Activated T-cell treated with anti-CD3 and anti-CD28 coated beads, Interleukin-2, amount 50 U/mL, for 72 hours (primary cell): Measurements from ENCODE around the gene RIOX2. TPM values are rescaled to one million over a fixed set of nuclear protein-coding genes. Genes with fewer than 3 reads are reported as not detected.
A peak's percentile ranks its signal among the peaks of the same experiment; 100 is the strongest.

Experiments
- ATAC-seq, 2 donors: fragments of 150-1000 bp; cut with Tn5 transposase; replicated peaks in 1 of 2; 2 replicates each; pipeline ENCODE4 v1.10.0; 2021; ENCODE audit warnings: moderate library complexity in 2 of 2, mild to moderate bottlenecking in 1 of 2
- DNase-seq, 2 donors: peaks; one replicate each; pipeline ENCODE4 v3.0.0; 2021 to 2022; ENCODE audit warnings: mixed read lengths in 1 of 2
- H3K27ac Mint-ChIP-seq: one replicate; pipeline ENCODE4 v1.8.0; 2022; ENCODE audit warnings: mild to moderate bottlenecking, moderate library complexity, mixed read lengths
- H3K27me3 Mint-ChIP-seq: one replicate; pipeline ENCODE4 v1.8.0; 2022; ENCODE audit warnings: low read depth, mixed read lengths
- H3K36me3 Mint-ChIP-seq, 2 donors: one replicate each; pipeline ENCODE4 v1.8.0; 2022; ENCODE audit warnings: mixed read lengths in 2 of 2, mild to moderate bottlenecking in 1 of 2; ENCODE audit not compliant: insufficient read depth in 2 of 2
- H3K4me1 Mint-ChIP-seq: one replicate; pipeline ENCODE4 v1.8.0; 2022; ENCODE audit warnings: low read depth, mixed read lengths
- H3K4me3 Mint-ChIP-seq, 2 donors: one replicate each; pipeline ENCODE4 v1.8.0; 2022; ENCODE audit warnings: mild to moderate bottlenecking in 2 of 2, mixed read lengths in 2 of 2, moderate library complexity in 2 of 2
- H3K9me3 Mint-ChIP-seq, 2 donors: one replicate each; pipeline ENCODE4 v1.8.0; 2022; ENCODE audit warnings: mixed read lengths in 2 of 2
- total RNA-seq, 2 donors: library from RNA; stranded (reverse); gene quantifications; one replicate each; pipeline ENCODE4 v1.2.3, GENCODE V29; 2022

RIOX2 gene
- total RNA-seq, 2 donors from 2014 or later: 32.8 to 37.8 TPM

GRCh38 chr3:97939401-97939800 is 32.8 kb downstream of the RIOX2 start:
- Mint-ChIP-seq H3K4me1 (peaks cover 53% of the 10 kb centered on the region), H3K27ac (no peak overlapping the region), H3K27me3 (no peaks in the 10 kb centered on the region), H3K36me3 (peaks cover 6 to 7% of the 10 kb centered on the region in 2 donors), H3K4me3 (no peak overlapping the region), H3K9me3 (no peaks in the 10 kb centered on the region)
- no peak for DNase-seq
- ATAC-seq: no peak

DNA sequence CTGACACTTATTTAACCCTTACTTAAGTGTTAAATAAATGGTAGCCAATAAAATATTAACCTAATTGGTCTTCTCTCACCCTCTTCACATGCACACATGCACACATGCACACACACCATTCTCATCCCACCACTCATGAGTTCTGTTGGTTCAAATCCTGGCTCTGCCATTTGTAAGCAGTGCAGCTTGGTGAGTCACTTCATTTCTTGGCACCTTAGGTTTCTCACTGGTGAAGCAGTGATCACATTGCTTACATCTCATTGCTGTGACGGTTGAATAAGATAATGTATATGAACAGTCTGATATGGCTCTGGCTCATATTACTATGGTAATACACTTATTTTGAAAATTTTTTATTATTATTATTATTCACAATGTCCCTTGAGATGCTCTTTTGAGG is 33.8 kb downstream of the RIOX2 start:
- no peaks in the 10 kb centered on the region for H3K9me3 Mint-ChIP-seq
- peaks cover 45% of the 10 kb centered on the region for H3K4me1 Mint-ChIP-seq
- no peak for DNase-seq
- H3K27me3 Mint-ChIP-seq: no peaks in the 10 kb centered on the region
- no peak overlapping the region for H3K4me3 Mint-ChIP-seq
- no peak for ATAC-seq
- H3K27ac Mint-ChIP-seq: no peak overlapping the region
- H3K36me3 Mint-ChIP-seq: peaks cover 5 to 6% of the 10 kb centered on the region in 2 donors

GRCh38 chr3:97937205-97937604 is 35.0 kb downstream of the RIOX2 start:
- no peaks in the 10 kb centered on the region for H3K9me3 Mint-ChIP-seq
- no peak overlapping the region for H3K4me3 Mint-ChIP-seq
- no peaks in the 10 kb centered on the region for H3K27me3 Mint-ChIP-seq
- peak overlapping the region; percentile 2 for H3K27ac Mint-ChIP-seq
- peaks cover 34% of the 10 kb centered on the region for H3K4me1 Mint-ChIP-seq
- ATAC-seq: no peak
- peaks cover 2 to 6% of the 10 kb centered on the region in 2 donors for H3K36me3 Mint-ChIP-seq
- no peak for DNase-seq

GRCh38 chr3:97935842-97936241 is 36.4 kb downstream of the RIOX2 start:
- DNase-seq (no peak), ATAC-seq (peak; percentile 73 to 74)
- H3K4me3 Mint-ChIP-seq: no peak overlapping the region
- no peaks in the 10 kb centered on the region for H3K9me3 Mint-ChIP-seq
- H3K4me1 Mint-ChIP-seq: peaks cover 34% of the 10 kb centered on the region
- H3K36me3 Mint-ChIP-seq: peaks cover 4 to 8% of the 10 kb centered on the region in 2 donors
- no peaks in the 10 kb centered on the region for H3K27me3 Mint-ChIP-seq
- H3K27ac Mint-ChIP-seq: no peak overlapping the region

GRCh38 chr3:97934980-97935695 is 37.1 kb downstream of the RIOX2 start:
- H3K36me3 Mint-ChIP-seq: peaks cover 4 to 10% of the 10 kb centered on the region in 2 donors
- no peak for ATAC-seq

GRCh38 chr3:97932387-97932801 is 39.8 kb downstream of the RIOX2 start:
- H3K27me3 Mint-ChIP-seq: no peaks in the 10 kb centered on the region
- peaks cover 4 to 10% of the 10 kb centered on the region in 2 donors for H3K36me3 Mint-ChIP-seq
- DNase-seq (no peak), ATAC-seq (no peak)
- no peak overlapping the region for H3K4me3 Mint-ChIP-seq
- H3K9me3 Mint-ChIP-seq: no peaks in the 10 kb centered on the region
- H3K27ac Mint-ChIP-seq: no peak overlapping the region
- H3K4me1 Mint-ChIP-seq: peaks cover 30% of the 10 kb centered on the region

More at GRCh38 chr3:97934980-97935695, 37.1 kb downstream of the RIOX2 start:
- H3K4me1 Mint-ChIP-seq: peaks cover 34% of the 10 kb centered on the region
- no peak for DNase-seq
- H3K9me3 Mint-ChIP-seq: no peaks in the 10 kb centered on the region
- H3K4me3 Mint-ChIP-seq: no peak overlapping the region
- H3K27ac Mint-ChIP-seq: no peak overlapping the region
- no peaks in the 10 kb centered on the region for H3K27me3 Mint-ChIP-seq

GRCh38 chr3:97931218-97931617 is 41.0 kb downstream of the RIOX2 start:
- no peak for ATAC-seq
- Mint-ChIP-seq H3K27ac (no peak overlapping the region), H3K4me1 (peaks cover 18% of the 10 kb centered on the region), H3K9me3 (no peaks in the 10 kb centered on the region), H3K4me3 (no peak overlapping the region), H3K36me3 (peaks cover 4 to 10% of the 10 kb centered on the region in 2 donors), H3K27me3 (no peaks in the 10 kb centered on the region)
- no peak for DNase-seq

- no peak overlapping the region for H3K4me3 Mint-ChIP-seq
- no peaks in the 10 kb centered on the region for H3K9me3 Mint-ChIP-seq
- no peaks in the 10 kb centered on the region for H3K27me3 Mint-ChIP-seq
- no peak overlapping the region for H3K27ac Mint-ChIP-seq
- H3K4me1 Mint-ChIP-seq: peaks cover 6% of the 10 kb centered on the region
- ATAC-seq: no peak
- H3K36me3 Mint-ChIP-seq: peaks cover 2 to 6% of the 10 kb centered on the region in 2 donors
- DNase-seq: no peak
Observed at GRCh38 chr3:97930018-97930417, 42.2 kb downstream of the RIOX2 start.

- Mint-ChIP-seq H3K27me3 (no peaks in the 10 kb centered on the region), H3K4me3 (no peak overlapping the region)
Observed at GRCh38 chr3:97928986-97929385, 43.2 kb downstream of the RIOX2 start.

GRCh38 chr3:97927704-97928103 is 44.5 kb downstream of the RIOX2 start:
- H3K27me3 Mint-ChIP-seq: no peaks in the 10 kb centered on the region
- H3K4me1 Mint-ChIP-seq: no peaks in the 10 kb centered on the region
- H3K4me3 Mint-ChIP-seq: no peak overlapping the region
- no peak for ATAC-seq
- H3K27ac Mint-ChIP-seq: no peak overlapping the region
- H3K36me3 Mint-ChIP-seq: peaks cover 4 to 6% of the 10 kb centered on the region in 2 donors
- no peaks in the 10 kb centered on the region for H3K9me3 Mint-ChIP-seq
- DNase-seq: no peak

More at GRCh38 chr3:97928986-97929385, 43.2 kb downstream of the RIOX2 start:
- no peak overlapping the region for H3K27ac Mint-ChIP-seq
- H3K36me3 Mint-ChIP-seq: peaks cover 4 to 6% of the 10 kb centered on the region in 2 donors
- no peak for DNase-seq
- ATAC-seq: no peak
- H3K9me3 Mint-ChIP-seq: no peaks in the 10 kb centered on the region
- H3K4me1 Mint-ChIP-seq: no peaks in the 10 kb centered on the region

DNA sequence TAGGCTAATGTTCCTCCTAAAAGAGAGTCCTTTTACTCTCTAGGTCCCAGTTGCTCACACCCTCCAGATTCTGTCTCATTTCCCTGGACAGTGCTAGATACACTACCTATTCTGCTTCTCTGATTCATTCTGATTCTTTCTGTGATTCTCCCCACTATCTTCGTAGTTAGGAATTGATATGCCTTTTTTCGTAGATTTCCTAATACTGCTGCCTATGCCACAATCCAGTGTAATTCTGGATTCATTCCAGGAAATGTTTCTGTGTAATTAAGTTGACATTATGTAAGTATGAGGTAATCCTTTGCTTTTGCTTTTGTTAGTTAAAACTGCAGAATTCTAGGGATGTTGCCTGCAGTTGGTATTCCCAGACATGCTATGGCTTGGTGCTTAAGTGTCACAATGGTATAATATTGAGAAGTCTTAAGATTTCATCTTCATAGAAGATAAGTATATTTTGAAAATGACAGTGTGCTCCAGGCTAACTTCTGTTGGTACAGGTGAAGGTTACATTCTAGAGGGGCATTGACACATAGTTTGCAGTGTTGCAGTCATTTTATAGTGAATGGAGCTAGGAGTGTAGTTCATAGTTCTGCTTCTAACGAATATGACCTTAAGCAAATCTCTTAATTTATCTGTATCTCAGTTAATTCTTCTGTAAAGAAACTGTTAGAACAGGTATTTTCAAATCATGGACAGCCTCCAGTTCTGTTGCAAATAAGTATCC is 54.3 kb downstream of the RIOX2 start:
- no peaks in the 10 kb centered on the region for H3K27me3 Mint-ChIP-seq
- no peak overlapping the region for H3K4me3 Mint-ChIP-seq
- no peaks in the 10 kb centered on the region for H3K4me1 Mint-ChIP-seq
- ATAC-seq: no peak
- no peak for DNase-seq
- H3K36me3 Mint-ChIP-seq: peaks cover 4 to 6% of the 10 kb centered on the region in 2 donors
- H3K9me3 Mint-ChIP-seq: peaks cover 0 to 2% of the 10 kb centered on the region in 2 donors
- H3K27ac Mint-ChIP-seq: no peak overlapping the region

- no peaks in the 10 kb centered on the region for H3K27me3 Mint-ChIP-seq
- H3K36me3 Mint-ChIP-seq: peaks cover 0 to 3% of the 10 kb centered on the region in 2 donors
- H3K4me3 Mint-ChIP-seq: no peak overlapping the region
- no peak for ATAC-seq
- H3K4me1 Mint-ChIP-seq: peaks cover 2% of the 10 kb centered on the region
- H3K27ac Mint-ChIP-seq: no peak overlapping the region
- H3K9me3 Mint-ChIP-seq: peaks cover 0 to 2% of the 10 kb centered on the region in 2 donors
- DNase-seq: no peak
Observed at GRCh38 chr3:97916576-97916975, 55.7 kb downstream of the RIOX2 start.

DNA sequence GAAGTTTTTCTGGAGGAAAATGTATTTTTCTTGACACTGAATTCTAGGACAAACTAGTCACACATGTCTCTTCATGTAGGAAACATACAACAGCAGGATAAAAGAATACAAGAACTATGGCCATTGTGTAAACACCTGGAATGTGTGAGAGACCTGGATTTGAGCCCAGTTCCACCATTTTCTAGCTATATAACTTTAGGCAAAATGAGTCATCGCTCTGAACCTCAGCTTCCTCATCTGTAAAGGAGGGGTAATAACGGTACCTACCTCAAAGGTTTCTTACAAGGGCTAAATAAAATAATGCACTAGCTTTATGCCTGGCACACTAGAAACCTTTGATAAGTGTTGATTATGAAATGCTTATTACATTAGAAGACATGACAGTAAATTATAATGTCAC is 57.8 kb downstream of the RIOX2 start:
- H3K36me3 Mint-ChIP-seq: no peaks in the 10 kb centered on the region
- H3K27ac Mint-ChIP-seq: no peak overlapping the region
- no peak overlapping the region for H3K4me3 Mint-ChIP-seq
- DNase-seq (no peak), ATAC-seq (no peak)
- H3K9me3 Mint-ChIP-seq: peaks cover 0 to 2% of the 10 kb centered on the region in 2 donors
- peaks cover 16% of the 10 kb centered on the region for H3K4me1 Mint-ChIP-seq
- no peaks in the 10 kb centered on the region for H3K27me3 Mint-ChIP-seq
